Calu3 (cell line): ENCODE measurements around the gene TMEM158. TPM values are rescaled to one million over a fixed set of nuclear protein-coding genes. Genes with fewer than 3 reads are reported as not detected.

Experiments used
- Bru-seq: library from RNA; stranded (reverse); fragments of 400-500 nt; gene quantifications from one replicate; lab custom pipeline; 2021; lab: Mats Ljungman, UMichigan
- BruChase-seq, 2 experiments: library from RNA; stranded (reverse); fragments of 400-500 nt; gene quantifications; one replicate each; lab custom pipeline; 2021; lab: Mats Ljungman, UMichigan
- BruUV-seq: library from RNA; stranded (reverse); fragments of 400-500 nt; replicated peaks from 2 replicates; lab custom pipeline; 2021; lab: Mats Ljungman, UMichigan
- CTCF ChIA-PET: fragments of 300-600 bp; sonication (Branson Sonifier 250); formaldehyde crosslinking; loops from one replicate; lab custom pipeline; 2022; ENCODE audit warnings: antibody characterized with exemption; lab: Charles Lee
- DNase-seq: peaks from one replicate; pipeline ENCODE4 v3.0.0; 2022
- H3K27ac Mint-ChIP-seq: one replicate; pipeline ENCODE4 v1.8.0; 2022; ENCODE audit warnings: mixed read lengths; ENCODE audit not compliant: unreplicated experiment
- H3K27me3 Mint-ChIP-seq: one replicate; pipeline ENCODE4 v1.8.0; 2022; ENCODE audit warnings: mixed read lengths; ENCODE audit not compliant: unreplicated experiment
- H3K36me3 Mint-ChIP-seq: one replicate; pipeline ENCODE4 v1.8.0; 2022; ENCODE audit warnings: mild to moderate bottlenecking, moderate library complexity, mixed read lengths; ENCODE audit not compliant: insufficient read depth, unreplicated experiment
- H3K4me1 Mint-ChIP-seq: one replicate; pipeline ENCODE4 v1.8.0; 2022; ENCODE audit warnings: mild to moderate bottlenecking, low read depth, mixed read lengths; ENCODE audit not compliant: unreplicated experiment
- H3K4me3 Mint-ChIP-seq: one replicate; pipeline ENCODE4 v1.8.0; 2022; ENCODE audit warnings: mild to moderate bottlenecking, low read depth, moderate library complexity, mixed read lengths; ENCODE audit not compliant: unreplicated experiment
- H3K9me3 Mint-ChIP-seq: one replicate; pipeline ENCODE4 v1.8.0; 2022; ENCODE audit warnings: low read depth, mixed read lengths; ENCODE audit not compliant: unreplicated experiment
- intact Hi-C: fragments of 100-400 bp; cut with micrococcal nuclease; formaldehyde crosslinking; loops from one replicate; pipeline ENCODE4 v1.10.0; 2022; ENCODE audit not compliant: unreplicated experiment
- long read RNA-seq: library from polyadenylated mRNA; stranded (forward); transcript quantifications from one replicate; pipeline ENCODE4 v2.0.0, GENCODE V29; 2022
- total RNA-seq: library from RNA; stranded (reverse); gene quantifications from 2 replicates; pipeline ENCODE4 v1.2.3, GENCODE V29; 2022
- TF ChIP-seq, protein P1 (sequence below): fragments of 200-600 bp; IDR thresholded peaks from one replicate; pipeline ENCODE4 v1.8.0; 2022; ENCODE audit warnings: antibody characterized with exemption; ENCODE audit not compliant: unreplicated experiment

TMEM158 gene
- total RNA-seq, result 2.2 and 2.5 TPM in 2 replicates
- Bru-seq, nascent RNA, result percentile 17 among the genes with signal in this experiment
- BruChase-seq, experiment 1, labeled RNA remaining after a 6-hour chase, result percentile 54 among the genes with signal in this experiment
- BruChase-seq, experiment 2, labeled RNA remaining after a 2-hour chase, result percentile 47 among the genes with signal in this experiment
- long read RNA-seq, transcript TMEM158-201 (1 exons, 1,813 nt), result major isoform, 6 of 6 reads
- long read RNA-seq, partial matches to known transcripts, result 0 of 6 reads
- long read RNA-seq, other reads (novel, unspliced or antisense), result 0 of 6 reads

DNA sequence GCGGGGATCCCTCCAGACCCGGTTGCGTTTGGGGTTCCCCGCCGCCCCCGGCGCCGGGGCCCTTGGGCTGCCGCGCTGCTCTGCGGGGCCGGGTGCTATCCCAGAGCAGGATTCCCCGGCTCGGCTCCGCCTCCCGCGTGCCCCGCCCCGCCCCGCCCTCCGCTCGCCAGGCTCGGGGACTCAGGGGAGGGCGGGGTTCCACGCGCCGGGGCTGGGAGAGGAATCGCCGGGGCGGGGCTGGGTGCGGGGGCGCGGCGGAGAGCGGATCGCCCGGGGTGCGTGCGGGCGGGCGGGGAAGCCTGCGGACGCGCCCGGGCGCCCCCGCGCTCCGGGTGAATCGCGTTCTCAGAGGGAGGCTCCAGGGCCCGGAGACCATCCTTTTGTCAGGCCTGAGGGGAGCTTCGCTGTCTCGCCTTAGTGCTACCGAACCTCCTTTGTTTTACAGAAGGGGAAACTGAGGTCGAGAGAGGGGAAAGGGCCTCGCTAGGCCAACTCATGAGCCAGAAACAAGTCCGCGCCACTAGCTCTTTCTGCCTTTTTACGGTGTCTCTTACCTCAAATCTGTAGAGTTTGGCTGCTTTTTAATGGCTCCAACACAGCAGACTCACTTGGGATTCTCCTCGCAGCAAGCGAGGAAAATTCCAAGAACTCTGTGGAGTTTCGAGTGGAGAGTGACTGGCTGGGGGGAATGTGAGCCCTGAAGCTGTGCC is at the start of gene TMEM158:
TMEM158 (minus strand) TSS at position 82 of the 710 bp plus-strand sequence. CDS start 260 bp downstream, outside the sequence.
- peak; percentile 73 for DNase-seq
- TF ChIP-seq, protein P1, sequence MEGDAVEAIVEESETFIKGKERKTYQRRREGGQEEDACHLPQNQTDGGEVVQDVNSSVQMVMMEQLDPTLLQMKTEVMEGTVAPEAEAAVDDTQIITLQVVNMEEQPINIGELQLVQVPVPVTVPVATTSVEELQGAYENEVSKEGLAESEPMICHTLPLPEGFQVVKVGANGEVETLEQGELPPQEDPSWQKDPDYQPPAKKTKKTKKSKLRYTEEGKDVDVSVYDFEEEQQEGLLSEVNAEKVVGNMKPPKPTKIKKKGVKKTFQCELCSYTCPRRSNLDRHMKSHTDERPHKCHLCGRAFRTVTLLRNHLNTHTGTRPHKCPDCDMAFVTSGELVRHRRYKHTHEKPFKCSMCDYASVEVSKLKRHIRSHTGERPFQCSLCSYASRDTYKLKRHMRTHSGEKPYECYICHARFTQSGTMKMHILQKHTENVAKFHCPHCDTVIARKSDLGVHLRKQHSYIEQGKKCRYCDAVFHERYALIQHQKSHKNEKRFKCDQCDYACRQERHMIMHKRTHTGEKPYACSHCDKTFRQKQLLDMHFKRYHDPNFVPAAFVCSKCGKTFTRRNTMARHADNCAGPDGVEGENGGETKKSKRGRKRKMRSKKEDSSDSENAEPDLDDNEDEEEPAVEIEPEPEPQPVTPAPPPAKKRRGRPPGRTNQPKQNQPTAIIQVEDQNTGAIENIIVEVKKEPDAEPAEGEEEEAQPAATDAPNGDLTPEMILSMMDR, result no peak
- peaks cover 48% of the 10 kb centered on the region for H3K27me3 Mint-ChIP-seq
- peak within 1 kb of the TSS; percentile 75 for H3K4me3 Mint-ChIP-seq
- CTCF ChIA-PET, result no interaction called here
- peaks cover 9% of the 10 kb centered on the region for H3K36me3 Mint-ChIP-seq
- no TSS peak for BruUV-seq
- H3K27ac Mint-ChIP-seq, result no peak within 1 kb of the TSS
- H3K4me1 Mint-ChIP-seq, result no peaks in the 10 kb centered on the region
- intact Hi-C loops, result loop anchor here (5.0 to 10.0 kb wide), 3 partner anchors 256 to 428 kb away; no protein-coding TSS in a partner anchor
- no peaks in the 10 kb centered on the region for H3K9me3 Mint-ChIP-seq

DNA sequence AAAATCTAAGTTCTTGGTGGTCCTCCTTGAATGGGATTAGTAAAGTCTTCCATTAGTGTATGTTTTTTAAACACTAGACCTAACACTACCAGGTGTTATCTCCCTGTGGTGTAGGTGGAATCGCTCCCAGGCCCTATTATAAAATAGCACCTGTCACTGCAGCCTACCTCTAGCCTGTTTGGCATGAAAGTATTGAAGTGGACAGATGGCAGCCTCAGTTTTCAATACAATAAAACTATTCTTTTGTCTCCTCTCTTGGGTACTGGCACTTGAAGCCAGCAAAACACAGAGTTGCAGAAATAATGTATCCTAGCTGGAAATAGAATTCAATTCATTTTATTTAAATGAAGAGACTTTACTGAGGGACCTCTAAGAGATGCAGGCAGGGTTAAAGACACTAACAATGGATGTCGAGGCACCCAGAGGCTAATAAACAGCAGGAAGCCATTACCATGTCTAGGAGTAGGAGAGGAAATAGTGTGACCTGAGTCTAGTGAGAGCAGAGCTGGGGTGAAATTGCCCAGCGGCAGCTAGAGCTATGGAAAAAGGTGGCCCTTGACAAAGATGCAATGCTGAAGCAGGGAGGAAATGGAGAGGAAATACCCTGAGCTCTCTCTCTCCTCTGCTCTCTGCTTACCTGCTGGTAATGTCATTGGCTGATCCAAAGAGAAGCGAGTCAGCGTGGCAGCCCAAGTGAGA is 49.1 kb upstream of the TMEM158 start:
- Mint-ChIP-seq H3K4me3 (no peak overlapping the region), H3K4me1 (no peaks in the 10 kb centered on the region), H3K9me3 (peaks cover 2% of the 10 kb centered on the region), H3K27me3 (peaks cover 63% of the 10 kb centered on the region), H3K27ac (no peak overlapping the region), H3K36me3 (no peaks in the 10 kb centered on the region)
- TF ChIP-seq, protein P1, result no peak
- CTCF ChIA-PET, result no interaction called here
- no TSS peak for BruUV-seq
- intact Hi-C loops, result no loop called here
- DNase-seq, result no peak

GRCh38 chr3:45273681-45274515 is 47.8 kb upstream of the TMEM158 start:
- no TSS peak for BruUV-seq
- intact Hi-C loops, result no loop called here
- no peak for DNase-seq
- CTCF ChIA-PET, result no interaction called here
- H3K27ac Mint-ChIP-seq, result no peak overlapping the region
- no peak overlapping the region for H3K4me3 Mint-ChIP-seq
- TF ChIP-seq, protein P1, result no peak
- H3K9me3 Mint-ChIP-seq, result peaks cover 2% of the 10 kb centered on the region
- H3K36me3 Mint-ChIP-seq, result no peaks in the 10 kb centered on the region
- H3K4me1 Mint-ChIP-seq, result no peaks in the 10 kb centered on the region
- H3K27me3 Mint-ChIP-seq, result peaks cover 61% of the 10 kb centered on the region
